A375 (cell line): ENCODE results near the gene TECR. TPM values are rescaled to one million over a fixed set of nuclear protein-coding genes. Genes with fewer than 3 reads are reported as not detected.

Experiments
- small RNA-seq: library from RNA; depleted of rRNA; stranded (forward); fragments of <200 nt; gene quantifications from one replicate; pipeline ENCODE3, GENCODE V24; 2014
- total RNA-seq: library from RNA; depleted of rRNA; stranded (reverse); fragments of >200 nt; shearing (Covaris generic); gene quantifications from 2 replicates; pipeline ENCODE4 v1.2.3, GENCODE V29; 2014; rRNA removed

Gene TECR, protein sequence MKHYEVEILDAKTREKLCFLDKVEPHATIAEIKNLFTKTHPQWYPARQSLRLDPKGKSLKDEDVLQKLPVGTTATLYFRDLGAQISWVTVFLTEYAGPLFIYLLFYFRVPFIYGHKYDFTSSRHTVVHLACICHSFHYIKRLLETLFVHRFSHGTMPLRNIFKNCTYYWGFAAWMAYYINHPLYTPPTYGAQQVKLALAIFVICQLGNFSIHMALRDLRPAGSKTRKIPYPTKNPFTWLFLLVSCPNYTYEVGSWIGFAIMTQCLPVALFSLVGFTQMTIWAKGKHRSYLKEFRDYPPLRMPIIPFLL
- 93.7 and 114 TPM in 2 replicates for total RNA-seq

DNA sequence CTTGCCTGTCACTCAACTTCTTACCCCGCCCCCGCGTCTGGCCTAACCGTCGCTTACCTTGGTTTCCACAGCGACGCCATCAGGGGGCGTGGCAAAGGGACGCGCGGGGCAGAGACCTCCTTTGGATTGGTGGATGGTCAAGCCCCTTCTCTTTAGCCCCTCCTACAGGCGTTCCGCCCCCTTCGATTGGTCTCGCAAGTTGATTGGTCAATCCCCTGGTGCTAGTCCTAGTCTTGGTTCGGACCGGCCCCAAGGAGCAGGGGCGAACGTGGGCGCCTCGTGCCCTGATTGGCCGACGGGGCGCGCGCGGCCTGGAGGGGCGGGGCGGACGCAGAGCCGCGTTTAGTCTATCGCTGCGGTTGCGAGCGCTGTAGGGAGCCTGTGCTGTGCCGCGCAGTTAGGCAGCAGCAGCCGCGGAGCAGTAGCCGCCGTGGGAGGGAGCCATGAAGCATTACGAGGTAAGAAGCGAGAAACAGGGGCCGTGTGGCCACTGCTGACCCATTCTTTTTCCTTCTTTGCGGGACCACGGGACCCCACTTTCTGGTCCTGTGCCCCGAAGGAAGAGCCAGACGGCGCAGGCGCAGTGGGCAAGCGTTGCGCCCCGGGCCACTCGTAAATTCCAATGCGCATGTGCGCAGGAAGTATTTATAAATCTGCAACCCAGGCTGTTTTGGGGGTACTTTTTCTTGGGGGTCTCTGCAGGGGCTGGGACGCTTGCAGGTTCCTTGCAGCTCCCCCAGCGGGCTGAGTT lies at the start of gene TECR:
Gene TECR, plus strand, starts transcription at position 341 of the 751 bp plus-strand sequence. Its CDS starts 103 bp downstream, at position 444.

DNA sequence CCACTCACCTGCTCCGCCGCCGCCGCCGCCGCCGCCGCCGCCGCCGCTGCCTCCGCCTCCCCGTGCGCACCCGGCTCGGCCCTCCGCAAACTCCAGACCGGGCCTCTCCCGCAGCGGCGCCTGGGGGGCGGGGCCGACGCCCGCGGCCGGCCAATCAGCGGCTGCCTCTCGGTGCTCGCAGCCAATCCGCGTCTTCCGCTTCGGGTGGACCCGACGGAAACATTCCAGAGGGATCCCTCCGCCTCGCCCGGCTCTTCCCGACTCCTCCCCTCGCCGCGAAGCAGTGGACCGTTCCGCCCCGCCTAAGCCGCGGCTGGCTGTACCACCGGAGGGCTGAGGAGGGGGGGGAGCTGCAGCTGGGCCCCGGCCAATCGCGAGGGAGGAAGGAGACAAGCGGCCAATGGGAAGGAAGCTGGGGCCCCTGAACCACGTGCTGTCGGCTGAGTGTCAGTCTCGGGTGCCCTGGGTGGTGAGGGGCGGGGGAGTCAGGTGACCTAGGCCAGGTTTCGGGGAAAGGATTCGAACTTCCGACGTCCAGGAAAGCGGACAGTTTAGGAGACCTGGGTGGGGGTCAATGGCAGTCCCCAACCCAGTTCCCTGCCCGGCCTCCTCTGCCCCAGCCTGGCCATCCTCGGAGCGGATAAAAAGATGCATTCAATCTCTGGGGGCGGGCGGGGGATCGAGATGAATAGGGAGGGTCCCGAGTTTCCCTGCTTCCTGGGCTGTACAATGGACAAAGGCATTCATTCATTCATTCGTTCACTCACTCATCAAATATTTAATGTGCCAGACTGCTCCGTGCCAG lies 33.2 kb upstream of the TECR start, which contains the start of gene GIPC1:
Gene GIPC1, minus strand, starts transcription at position 99 of the 805 bp plus-strand sequence. CDS start 13,151 bp downstream, outside the sequence.

DNA sequence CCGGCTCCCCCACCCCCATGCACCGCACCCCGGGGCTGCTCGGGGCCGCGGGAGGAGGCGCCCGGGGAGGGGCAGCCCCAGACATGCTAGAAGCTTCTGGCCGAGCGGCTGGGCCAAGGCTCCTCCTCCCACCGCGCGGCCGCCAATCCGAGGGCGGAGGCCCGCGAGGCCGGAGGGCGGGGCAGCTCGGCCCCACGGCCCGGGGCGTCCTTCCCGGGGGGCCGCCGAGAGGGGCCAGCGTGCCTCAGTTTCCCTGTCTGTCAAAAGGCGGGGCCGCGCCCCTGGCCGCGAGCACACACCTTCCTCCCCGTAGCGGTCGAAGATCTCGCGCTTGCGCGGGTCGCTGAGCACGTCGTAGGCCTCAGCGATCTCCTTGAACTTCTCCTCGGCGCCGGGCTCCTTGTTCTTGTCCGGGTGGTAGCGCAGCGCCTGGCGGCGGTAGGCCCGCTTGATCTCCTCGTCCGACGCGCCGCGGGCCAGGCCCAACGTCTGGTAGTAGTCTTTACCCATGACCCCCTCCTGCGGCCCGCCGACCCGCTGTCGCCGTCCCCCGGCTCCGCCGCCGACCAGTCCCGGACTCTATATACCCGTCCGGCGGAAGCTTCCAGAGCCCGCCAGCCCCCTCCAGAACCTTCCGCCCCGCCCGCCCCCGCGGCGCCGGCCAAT lies 11.4 kb upstream of the TECR start, which contains the start of gene DNAJB1:
Gene DNAJB1, minus strand, starts transcription at position 558 of the 666 bp plus-strand sequence. Its CDS starts 48 bp downstream, at position 510.

DNA sequence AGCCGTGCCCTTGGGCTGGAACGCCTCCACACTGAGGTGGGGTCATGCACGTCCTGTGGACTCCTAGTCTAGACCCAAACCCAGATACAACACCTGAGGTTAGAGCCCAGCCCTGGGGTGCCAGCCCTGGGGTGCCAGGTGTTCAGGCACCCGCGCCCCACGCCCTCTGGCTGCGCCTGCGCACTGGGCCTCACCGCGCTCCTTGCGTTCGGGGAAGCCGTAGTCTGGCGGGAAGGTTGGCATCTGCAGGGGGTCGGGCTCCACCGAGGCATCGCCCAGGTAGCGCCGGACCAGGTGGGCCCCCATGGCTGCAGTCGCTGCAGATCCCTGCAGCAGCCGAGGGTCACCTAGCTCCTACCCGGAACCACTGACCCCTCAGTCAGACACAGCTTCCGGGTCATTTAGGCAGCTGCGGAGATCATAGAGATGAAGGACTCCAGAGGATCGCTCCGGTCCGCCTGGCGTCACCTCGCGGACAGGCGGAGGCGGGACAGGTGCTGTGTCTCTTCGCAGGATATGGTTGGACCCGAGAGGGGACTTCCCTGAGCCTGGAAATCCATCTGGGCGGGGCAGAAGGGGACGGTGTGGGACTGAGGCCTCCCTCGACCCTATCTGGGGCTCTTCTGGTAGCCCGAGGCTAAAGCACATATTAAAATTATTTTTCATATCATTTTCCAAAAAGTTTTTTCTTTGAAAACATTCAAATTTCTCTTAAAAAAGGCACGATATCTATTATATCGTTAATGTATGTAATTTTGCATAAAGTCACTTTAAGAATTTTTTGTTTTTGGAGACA lies 42.5 kb downstream of the TECR start, which contains the start of gene NDUFB7:
Gene NDUFB7, minus strand, starts transcription at position 372 of the 796 bp plus-strand sequence. Its CDS starts 66 bp downstream, at position 306.

DNA sequence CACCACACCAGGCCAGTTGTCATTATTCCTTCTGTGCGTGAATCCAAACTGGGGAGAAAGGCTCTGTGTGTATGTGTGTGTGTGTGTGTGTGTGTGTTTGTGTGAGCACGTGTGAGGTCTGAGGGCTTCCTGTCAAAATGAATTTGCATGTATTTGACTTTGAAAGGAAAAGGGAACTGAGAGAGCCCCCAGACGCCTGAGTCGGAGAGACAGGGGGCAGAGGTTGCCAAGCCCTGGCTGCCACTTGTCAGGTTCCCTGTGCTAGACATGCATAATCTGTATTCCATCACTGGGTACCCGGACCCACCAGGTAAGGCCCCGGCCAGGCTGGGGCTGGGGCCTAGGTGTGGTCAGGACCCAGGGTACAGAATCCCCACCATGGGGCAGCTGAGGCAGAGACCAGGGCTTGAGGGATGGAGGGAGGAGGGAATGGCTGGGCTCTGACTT lies 53.5 kb downstream of the TECR start, which contains the start of gene CLEC17A:
Gene CLEC17A, plus strand, starts transcription at position 191 of the 447 bp plus-strand sequence. Its CDS starts 77 bp downstream, at position 268.

Small RNA genes lying within 50 kb of the gene (small RNA-seq; reads per million reads assigned to genes)
- not detected for gene RN7SL842P
- gene SNRPGP15, result not detected

Other genes starting within 250 kb of the TECR start
- 66.4 and 85.1 TPM in 2 replicates for gene ADGRE5, start 148.2 kb upstream of the TECR start, total RNA-seq
- gene DDX39A, start 110.3 kb upstream of the TECR start, total RNA-seq, result 232 and 245 TPM in 2 replicates
- gene PKN1, start 96.3 kb upstream of the TECR start, total RNA-seq, result 118 and 123 TPM in 2 replicates
- 0.45 and 0.53 TPM in 2 replicates for gene PTGER1, start 54.2 kb upstream of the TECR start, total RNA-seq
- gene GIPC1, start 33.5 kb upstream of the TECR start, total RNA-seq, result 194 and 198 TPM in 2 replicates
- 104 and 105 TPM in 2 replicates for gene DNAJB1, start 11.2 kb upstream of the TECR start, total RNA-seq
- 697 and 925 TPM in 2 replicates for gene NDUFB7, start 42.5 kb downstream of the TECR start, total RNA-seq
- gene CLEC17A, start 53.5 kb downstream of the TECR start, total RNA-seq, result 0.21 TPM in 1 of 2 replicates, not detected in the other
- gene ADGRE3, start 145.2 kb downstream of the TECR start, total RNA-seq, result not detected in 2 replicates
- 18.4 and 25.6 TPM in 2 replicates for gene ZNF333, start 160.5 kb downstream of the TECR start, total RNA-seq
- gene ADGRE2, start 249.0 kb downstream of the TECR start, total RNA-seq, result 0.82 and 1.3 TPM in 2 replicates